AG04450 (cell line): ENCODE data around the gene SPRY4. TPM values are rescaled to one million over a fixed set of nuclear protein-coding genes. Genes with fewer than 3 reads are reported as not detected.
"Not testable (repeated sequence)": the region's sequence is repeated elsewhere in the genome, so short reads cannot be mapped to it uniquely, and the experiment has no call there.

Source experiments
- CTCF ChIA-PET: fragments of 300-600, 350-600 bp; formaldehyde crosslinking; extraction: SDS; loops from one replicate; lab custom pipeline; 2022; ENCODE audit warnings: antibody characterized with exemption, inconsistent platforms; lab: Charles Lee
- POLR2A ChIA-PET: fragments of 350-600 bp; formaldehyde crosslinking; extraction: SDS; loops from one replicate; lab custom pipeline; 2021; ENCODE audit warnings: antibody characterized with exemption, inconsistent platforms; lab: Yijun Ruan, JAX
- DNase-seq: peaks from one replicate; pipeline ENCODE4 v3.0.0-alpha.2; 2011; ENCODE audit warnings: low read depth, low spot score
- H3K27ac ChIP-seq: one replicate; pipeline ENCODE4 v1.5.1; 2012; ENCODE audit warnings: low read depth, low read length, control low read depth
- H3K27me3 ChIP-seq: one replicate; pipeline ENCODE4 v1.6.0; 2012; ENCODE audit warnings: low read length; ENCODE audit not compliant: control insufficient read depth, insufficient read depth
- H3K4me3 ChIP-seq: 2 replicates; pipeline ENCODE4 v1.5.1; 2011; ENCODE audit warnings: mild to moderate bottlenecking, low read depth, low read length, control low read depth
- H3K9me3 ChIP-seq: 2 replicates; pipeline ENCODE4 v1.5.1; 2012; ENCODE audit warnings: low read length; ENCODE audit not compliant: control insufficient read depth, insufficient read depth
- CTCF ChIP-seq: IDR thresholded peaks from 2 replicates; pipeline ENCODE4 v1.5.1; 2011; ENCODE audit warnings: low read depth, low read length, control low read depth, inconsistent platforms
- polyA plus RNA-seq: library from polyadenylated mRNA; depleted of rRNA; stranded (reverse); fragments of >200 nt; gene quantifications from 2 replicates; pipeline ENCODE4 v1.2.3, GENCODE V29; 2011

Gene SPRY4
- polyA plus RNA-seq, 1 experiment, result 8.7 TPM

DNA sequence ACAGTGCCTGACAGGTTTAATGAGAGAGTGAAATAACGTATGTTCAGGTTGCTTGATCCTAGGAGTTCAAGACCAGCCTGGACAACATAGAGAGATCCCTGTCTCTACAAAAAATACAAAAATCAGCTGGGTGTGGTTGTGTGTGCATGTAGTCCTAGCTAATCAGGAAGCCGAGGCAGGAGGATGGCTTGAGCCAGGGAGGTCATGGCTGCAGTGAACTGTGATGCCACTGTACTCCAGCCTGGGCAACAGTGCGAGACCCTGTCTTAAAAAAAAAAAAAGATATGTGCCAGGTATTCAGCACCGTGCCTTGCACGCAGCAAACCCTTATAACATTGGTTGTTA is 38.8 kb upstream of the SPRY4 start:
- Histone ChIP-seq H3K27me3 (no peaks in the 10 kb centered on the region), H3K4me3 (no peak overlapping the region), H3K9me3 (no peaks in the 10 kb centered on the region), H3K27ac (no peak overlapping the region)
- TF ChIP-seq CTCF, result no peak
- no peak for DNase-seq
- CTCF ChIA-PET, result interaction anchor here (0.5 to 0.6 kb wide), 2 partner anchors 192 to 653 kb away, joined by 3 read pairs; no protein-coding TSS in a partner anchor
- POLR2A ChIA-PET, result interaction anchor here (0.6 to 0.8 kb wide), 2 partner anchors 166 to 322 kb away, joined by 3 to 7 read pairs; partner anchors contain the start of gene FGF1

GRCh38 chr5:142362193-142362592 is 37.4 kb upstream of the SPRY4 start:
- H3K27me3 ChIP-seq, H3K4me3 ChIP-seq, H3K9me3 ChIP-seq, DNase-seq: not testable (repeated sequence)
- POLR2A ChIA-PET, result interaction anchor here (0.7 kb wide), 1 partner anchor 187 kb away, joined by 3 read pairs; no protein-coding TSS in a partner anchor
- peak overlapping the region; percentile 68 for H3K27ac ChIP-seq
- CTCF ChIA-PET, result interaction anchor here (0.8 to 1.2 kb wide), 2 partner anchors 186 to 211 kb away, joined by 3 to 4 read pairs; no protein-coding TSS in a partner anchor

GRCh38 chr5:142360607-142361120 is 35.8 kb upstream of the SPRY4 start:
- no peaks in the 10 kb centered on the region for H3K9me3 ChIP-seq
- H3K27me3 ChIP-seq, result no peaks in the 10 kb centered on the region
- H3K27ac ChIP-seq, result no peak overlapping the region
- no peak for TF ChIP-seq CTCF
- no peak for DNase-seq
- CTCF ChIA-PET, result no interaction called here
- POLR2A ChIA-PET, result no interaction called here
- H3K4me3 ChIP-seq, result no peak overlapping the region

- POLR2A ChIA-PET, result no interaction called here
- DNase-seq, result no peak
- CTCF ChIA-PET, result no interaction called here
- Histone ChIP-seq H3K27ac (no peak overlapping the region), H3K27me3 (no peaks in the 10 kb centered on the region), H3K4me3 (no peak overlapping the region), H3K9me3 (no peaks in the 10 kb centered on the region)
- TF ChIP-seq CTCF, result no peak
Measured at GRCh38 chr5:142360051-142360498, 35.3 kb upstream of the SPRY4 start.

GRCh38 chr5:142358648-142359047 is 33.8 kb upstream of the SPRY4 start:
- ChIA-PET POLR2A (no interaction called here), CTCF (interaction anchor here (0.6 kb wide), 2 partner anchors 14 to 34 kb away, joined by 3 read pairs; partner anchors contain the start of gene SPRY4)
- Histone ChIP-seq H3K4me3 (no peak overlapping the region), H3K27ac (no peak overlapping the region), H3K9me3 (no peaks in the 10 kb centered on the region), H3K27me3 (no peaks in the 10 kb centered on the region)
- no peak for DNase-seq
- no peak for TF ChIP-seq CTCF
